HCT116 (cell line): ENCODE results near the gene TMCC1.

Experiments used
- CEBPB ChIP-seq: IDR thresholded peaks from 2 replicates; pipeline ENCODE4 v1.6.1; 2012; ENCODE audit warnings: low read depth
- CTCF ChIP-seq, 3 experiments: fragments of 200-600 bp in 1 of 3; sonication (generic) in 1 of 3; IDR thresholded peaks in 2 of 3; conservative IDR thresholded peaks in 1 of 3; 2 replicates each; pipeline ENCODE4 v1.5.1; 2012 to 2017; ENCODE audit warnings: low read depth in 2 of 3, low read length in 2 of 3, antibody characterized with exemption in 1 of 3, borderline replicate concordance in 1 of 3, control low read depth in 1 of 3, mild to moderate bottlenecking in 1 of 3, mixed read lengths in 1 of 3, mixed run types in 1 of 3, moderate library complexity in 1 of 3; ENCODE audit not compliant: insufficient read depth in 1 of 3
- EZH2phosphoT487 ChIP-seq: fragments of 200-600 bp; IDR thresholded peaks from 2 replicates; pipeline ENCODE4 v1.6.1; 2018; ENCODE audit warnings: antibody characterized with exemption, borderline replicate concordance
- POLR2A ChIP-seq: IDR thresholded peaks from 2 replicates; pipeline ENCODE4 v1.7.0; 2011; ENCODE audit warnings: borderline replicate concordance; ENCODE audit not compliant: insufficient read depth, insufficient read length; ENCODE audit errors: extremely low read depth
- TF ChIP-seq, protein P1 (sequence below): IDR thresholded peaks from 2 replicates; pipeline ENCODE4 v1.6.1; 2012

- TF ChIP-seq CTCF (IDR thresholded peaks at IDR 0.05 in 2 of 3, conservative IDR thresholded peaks at IDR 0.05 in 1 of 3; ENCODE audit: borderline replicate concordance in 1 of 3, insufficient read depth in 1 of 3, low read depth in 2 of 3, low read length in 2 of 3), result no peak
- TF ChIP-seq EZH2phosphoT487, result no peak
- peak; percentile 44 for TF ChIP-seq POLR2A
- no peak for TF ChIP-seq CEBPB
- TF ChIP-seq, protein P1, sequence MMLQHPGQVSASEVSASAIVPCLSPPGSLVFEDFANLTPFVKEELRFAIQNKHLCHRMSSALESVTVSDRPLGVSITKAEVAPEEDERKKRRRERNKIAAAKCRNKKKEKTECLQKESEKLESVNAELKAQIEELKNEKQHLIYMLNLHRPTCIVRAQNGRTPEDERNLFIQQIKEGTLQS, result no peak
Observed at GRCh38 chr3:129606636-129607390, 286.7 kb downstream of the TMCC1 start, which contains the start of gene PLXND1.
